ENCODE results near the gene ZBTB9. TPM values are rescaled to one million over a fixed set of nuclear protein-coding genes. Genes with fewer than 3 reads are reported as not detected.
A peak's percentile ranks its signal among the peaks of the same experiment; 100 is the strongest.
"Not testable (repeated sequence)": the region's sequence is repeated elsewhere in the genome, so short reads cannot be mapped to it uniquely, and the experiment has no call there.

The ZBTB9 gene
- total RNA-seq, 1 experiment from 2014 or later: 11.2 TPM

- DNase-seq (ENCODE audit: low spot score): no peak
These were observed 11.8 kb downstream of the ZBTB9 start for GRCh38 chr6:33466075-33466735.

- no peak for DNase-seq (ENCODE audit: low spot score)
These were observed 12.7 kb downstream of the ZBTB9 start for GRCh38 chr6:33467091-33467490.

- DNase-seq (ENCODE audit: low spot score): no peak
These were observed 15.3 kb downstream of the ZBTB9 start for GRCh38 chr6:33469661-33470060.

- DNase-seq (ENCODE audit: low spot score): no peak
These were observed 23.5 kb downstream of the ZBTB9 start for GRCh38 chr6:33477864-33478263.

DNA sequence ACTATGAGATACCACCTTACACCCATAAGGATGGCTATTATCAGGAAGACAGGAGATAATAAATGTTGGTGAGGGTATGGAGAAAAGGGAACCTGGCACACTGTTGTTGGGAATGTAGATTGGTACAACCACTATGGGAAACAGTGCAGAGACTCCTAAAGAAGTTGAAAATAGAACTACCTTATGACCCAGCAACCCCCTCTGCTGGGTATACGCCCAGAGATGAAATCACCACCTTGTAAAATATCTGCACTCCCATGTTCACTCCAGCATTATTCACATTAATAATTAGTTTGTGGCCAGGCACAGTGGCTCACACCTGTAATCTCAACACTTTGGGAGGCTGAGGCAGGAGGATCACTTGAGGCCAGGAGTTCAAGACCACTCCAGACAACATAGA lies 26.8 kb downstream of the ZBTB9 start:
- DNase-seq (ENCODE audit: low spot score): peak; percentile 12

GRCh38 chr6:33482620-33483019 lies 28.2 kb downstream of the ZBTB9 start:
- not testable (repeated sequence) for DNase-seq (ENCODE audit: low spot score)

DNA sequence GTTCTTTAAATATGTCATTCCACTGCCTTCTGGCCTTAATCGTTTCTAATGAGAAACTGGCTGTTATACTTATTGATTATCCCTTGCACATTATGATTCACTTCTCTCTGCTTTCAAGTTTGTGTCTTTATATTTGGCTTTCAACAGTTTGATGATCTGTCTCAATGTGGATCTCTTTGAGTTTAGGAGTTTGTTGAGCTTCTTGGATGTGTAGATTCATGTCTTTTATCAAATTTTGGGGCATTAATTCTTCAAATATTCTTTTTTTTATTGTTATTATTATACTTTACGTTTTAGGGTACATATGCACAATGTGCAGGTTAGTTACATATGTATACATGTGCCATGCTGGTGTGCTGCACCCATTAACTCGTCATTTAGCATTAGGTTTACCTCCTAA lies 29.3 kb downstream of the ZBTB9 start:
- DNase-seq (ENCODE audit: low spot score): no peak

- DNase-seq (ENCODE audit: low spot score): not testable (repeated sequence)
These were observed 30.4 kb downstream of the ZBTB9 start for GRCh38 chr6:33484673-33485262.

DNA sequence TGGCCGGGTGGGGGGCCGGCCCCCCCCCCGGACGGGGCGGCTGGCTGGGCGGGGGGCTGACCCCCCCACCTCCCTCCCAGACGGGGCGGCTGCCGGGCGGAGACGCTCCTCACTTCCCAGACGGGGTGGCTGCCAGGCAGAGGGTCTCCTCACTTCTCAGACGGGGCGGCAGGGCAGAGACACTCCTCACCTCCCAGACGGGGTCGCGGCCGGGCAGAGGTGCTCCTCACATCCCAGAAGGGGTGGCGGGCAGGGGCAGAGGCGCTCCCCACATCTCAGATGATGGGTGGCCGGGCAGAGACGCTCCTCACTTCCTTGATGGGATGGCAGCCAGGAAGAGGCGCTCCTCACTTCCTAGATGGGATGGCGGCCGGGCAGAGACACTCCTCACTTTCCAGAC lies 31.3 kb downstream of the ZBTB9 start:
- not testable (repeated sequence) for DNase-seq (ENCODE audit: low spot score)

GRCh38 chr6:33488339-33488738 lies 34.0 kb downstream of the ZBTB9 start:
- no peak for DNase-seq (ENCODE audit: low spot score)

GRCh38 chr6:33490198-33490597 lies 35.8 kb downstream of the ZBTB9 start:
- DNase-seq (ENCODE audit: low spot score): peak; percentile 34

DNA sequence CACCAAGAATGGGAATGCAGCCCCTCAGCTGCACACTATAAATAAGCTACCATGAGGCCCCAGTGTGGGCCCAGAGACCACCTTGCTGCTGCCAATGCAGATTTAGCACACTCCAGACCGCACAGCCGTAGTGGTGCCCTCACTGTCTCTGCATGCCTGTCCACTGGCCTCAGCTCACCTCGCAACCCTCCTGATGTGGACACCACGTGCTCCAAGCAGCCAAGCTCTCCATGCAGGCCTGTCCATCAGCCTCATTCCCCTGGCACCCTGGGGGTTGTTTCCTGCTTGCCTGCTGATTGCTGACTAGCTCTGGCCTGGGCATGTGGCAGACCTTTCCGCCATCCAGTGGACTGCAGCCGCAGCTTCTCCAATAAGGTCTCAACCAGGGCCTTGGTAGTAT lies 36.2 kb downstream of the ZBTB9 start:
- DNase-seq (ENCODE audit: low spot score): no peak

GRCh38 chr6:33492093-33492492 lies 37.7 kb downstream of the ZBTB9 start:
- DNase-seq (ENCODE audit: low spot score): no peak

DNA sequence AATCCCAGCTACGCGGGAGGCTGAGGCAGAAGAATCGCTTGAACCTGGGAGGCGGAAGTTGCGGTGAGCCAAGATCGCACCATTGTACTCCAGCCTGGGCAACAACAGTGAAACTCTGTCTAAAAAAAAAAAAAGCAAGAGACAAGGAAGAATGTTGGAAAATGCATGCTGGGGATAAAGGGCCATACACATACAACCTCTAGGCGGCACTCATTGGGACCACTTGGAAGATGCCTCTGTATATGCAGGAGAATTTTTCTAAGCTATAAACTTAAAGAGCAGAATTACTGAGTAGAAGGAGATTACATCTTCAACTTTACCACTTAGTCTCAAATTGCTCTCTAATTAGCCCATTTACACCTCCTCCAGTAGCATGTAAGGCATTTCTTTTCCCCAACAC lies 42.8 kb downstream of the ZBTB9 start:
- no peak for DNase-seq (ENCODE audit: low spot score)

DNA sequence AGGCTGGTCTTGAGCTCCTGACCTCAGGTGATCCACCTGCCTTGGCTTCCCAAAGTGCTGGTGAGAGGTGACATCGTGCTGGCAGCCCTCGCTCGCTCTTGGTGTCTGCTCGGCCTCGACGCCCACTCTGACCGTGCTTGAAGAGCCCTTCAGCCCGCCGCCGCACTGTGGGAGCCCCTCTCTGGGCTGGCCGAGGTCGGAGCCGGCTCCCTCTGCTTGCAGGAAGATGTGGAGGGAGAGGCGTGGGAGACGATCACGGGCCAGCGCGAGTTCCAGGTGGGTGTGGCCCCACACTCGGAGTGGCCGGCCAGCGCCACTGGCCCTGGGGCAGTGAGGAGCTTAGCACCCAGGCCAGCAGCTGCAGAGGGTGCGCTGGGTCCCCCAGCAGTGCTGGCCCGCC lies 48.1 kb downstream of the ZBTB9 start:
- no peak for DNase-seq (ENCODE audit: low spot score)

DNA sequence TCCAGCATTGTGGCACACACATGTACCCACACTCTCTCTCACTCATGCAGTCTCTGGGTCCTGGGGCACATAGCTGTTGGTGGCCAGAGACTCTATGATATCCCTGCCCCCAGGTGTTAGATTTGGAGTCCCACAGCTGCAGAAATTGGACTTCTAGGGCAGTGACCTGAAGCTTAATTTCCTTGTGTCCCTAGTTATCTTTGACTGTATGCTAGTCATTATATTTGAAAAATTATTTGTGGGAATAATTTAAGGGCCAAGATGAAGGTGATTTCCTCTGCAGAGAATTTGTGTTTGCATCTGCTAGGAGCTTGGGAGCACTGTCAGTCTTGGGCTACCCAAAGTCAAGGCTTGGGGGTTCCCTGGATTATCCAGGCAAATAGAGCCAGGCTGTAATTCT lies 50.1 kb downstream of the ZBTB9 start:
- DNase-seq (ENCODE audit: low spot score): no peak

GRCh38 chr6:33505548-33506370 lies 51.4 kb downstream of the ZBTB9 start:
- DNase-seq (ENCODE audit: low spot score): peak; percentile 53

Small RNAs within 50 kb of the gene (small RNA-seq; reads per million reads assigned to genes)
- gene ZBTB9: not detected

Other genes with a start within 250 kb of the ZBTB9 start
- 28.0 and 35.8 TPM in 2 replicates for gene HSD17B8, start 249.9 kb upstream of the ZBTB9 start, total RNA-seq (2014; rRNA removed; shearing (Covaris generic))
- 36.1 and 37.2 TPM in 2 replicates for gene RING1, start 246.1 kb upstream of the ZBTB9 start, total RNA-seq (2014; rRNA removed; shearing (Covaris generic))
- gene VPS52, start 182.7 kb upstream of the ZBTB9 start, total RNA-seq (2014; rRNA removed; shearing (Covaris generic)): 39.4 and 48.5 TPM in 2 replicates
- gene RPS18, start 182.5 kb upstream of the ZBTB9 start, total RNA-seq (2014; rRNA removed; shearing (Covaris generic)): 3,486 and 3,632 TPM in 2 replicates
- gene B3GALT4, start 177.5 kb upstream of the ZBTB9 start, total RNA-seq (2014; rRNA removed; shearing (Covaris generic)): 10.6 and 14.1 TPM in 2 replicates
- 79.0 and 92.2 TPM in 2 replicates for gene WDR46, start 165.3 kb upstream of the ZBTB9 start, total RNA-seq (2014; rRNA removed; shearing (Covaris generic))
- 86.8 and 90.7 TPM in 2 replicates for gene PFDN6, start 165.0 kb upstream of the ZBTB9 start, total RNA-seq (2014; rRNA removed; shearing (Covaris generic))
- gene RGL2, start 155.6 kb upstream of the ZBTB9 start, total RNA-seq (2014; rRNA removed; shearing (Covaris generic)): 38.2 and 42.6 TPM in 2 replicates
- 163 and 194 TPM in 2 replicates for gene TAPBP, start 140.5 kb upstream of the ZBTB9 start, total RNA-seq (2014; rRNA removed; shearing (Covaris generic))
- gene ZBTB22, start 136.8 kb upstream of the ZBTB9 start, total RNA-seq (2014; rRNA removed; shearing (Covaris generic)): 22.8 and 25.3 TPM in 2 replicates
- gene DAXX, start 131.6 kb upstream of the ZBTB9 start, total RNA-seq (2014; rRNA removed; shearing (Covaris generic)): 45.8 and 83.5 TPM in 2 replicates
- 64.8 and 67.5 TPM in 2 replicates for gene KIFC1, start 62.8 kb upstream of the ZBTB9 start, total RNA-seq (2014; rRNA removed; shearing (Covaris generic))
- 30.8 and 35.5 TPM in 2 replicates for gene PHF1, start 43.6 kb upstream of the ZBTB9 start, total RNA-seq (2014; rRNA removed; shearing (Covaris generic))
- 300 and 321 TPM in 2 replicates for gene CUTA, start 36.5 kb upstream of the ZBTB9 start, total RNA-seq (2014; rRNA removed; shearing (Covaris generic))
- 3.3 and 5.2 TPM in 2 replicates for gene SYNGAP1, start 34.5 kb upstream of the ZBTB9 start, total RNA-seq (2014; rRNA removed; shearing (Covaris generic))
- 19.7 and 27.8 TPM in 2 replicates for gene BAK1, start 125.7 kb downstream of the ZBTB9 start, total RNA-seq (2014; rRNA removed; shearing (Covaris generic))
- 92.2 and 110 TPM in 2 replicates for gene ITPR3, start 166.7 kb downstream of the ZBTB9 start, total RNA-seq (2014; rRNA removed; shearing (Covaris generic))

Data from HT-29 (cell line).